Measurements from ENCODE around the gene PHRF1. TPM values are rescaled to one million over a fixed set of nuclear protein-coding genes. Genes with fewer than 3 reads are reported as not detected.

The PHRF1 gene
- polyA plus RNA-seq, 1 donor from 2014 or later: 8.5 TPM

DNA sequence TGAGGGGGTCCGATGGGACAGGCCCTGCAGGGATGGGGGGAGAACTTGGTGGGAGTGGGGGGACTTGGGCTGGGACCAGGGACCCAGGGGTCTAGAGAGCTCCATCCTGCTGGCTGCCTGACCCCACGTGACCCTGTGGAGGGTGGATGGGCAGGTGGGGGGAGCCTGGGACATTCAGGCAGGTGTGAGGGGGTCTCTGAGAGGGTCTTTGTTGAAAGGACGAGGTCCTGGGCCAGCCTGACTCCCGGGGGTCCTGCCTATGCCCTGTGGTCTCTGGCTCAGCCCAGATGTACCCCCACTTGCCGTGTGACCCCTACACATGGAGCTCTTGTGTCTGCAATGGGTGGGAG lies 31.5 kb upstream of the PHRF1 start:
- Histone ChIP-seq H3K79me2 (replicated peaks; ENCODE audit: insufficient read depth, low read length) (no peaks in the 10 kb centered on the region), H3K4me2 (ENCODE audit: low read length) (no peak overlapping the region), H2AFZ (ENCODE audit: low read depth, low read length) (no peak overlapping the region), H3K27ac (ENCODE audit: low read length) (no peak overlapping the region), H3K9me2 (ENCODE audit: insufficient read depth, low read length) (no peaks in the 10 kb centered on the region), H3F3A (ENCODE audit: insufficient read depth, low read length, poor library complexity, severe bottlenecking) (no peaks in the 10 kb centered on the region), H4K20me1 (ENCODE audit: insufficient read depth) (no peaks in the 10 kb centered on the region), H3K27me3 (ENCODE audit: insufficient read depth, low read depth, low read length) (no peaks in the 10 kb centered on the region), H3K4me3 (ENCODE audit: low read length) (no peak overlapping the region), H3K36me3 (ENCODE audit: insufficient read depth, low read length) (no peaks in the 10 kb centered on the region), H3K9me3 (ENCODE audit: low read length) (no peaks in the 10 kb centered on the region), H3K9ac (ENCODE audit: low read length) (no peak overlapping the region)
- TF ChIP-seq EZH2 (IDR thresholded peaks at IDR 0.05; ENCODE audit: borderline replicate concordance, insufficient read depth, low read length, poor library complexity, severe bottlenecking): no peak

DNA sequence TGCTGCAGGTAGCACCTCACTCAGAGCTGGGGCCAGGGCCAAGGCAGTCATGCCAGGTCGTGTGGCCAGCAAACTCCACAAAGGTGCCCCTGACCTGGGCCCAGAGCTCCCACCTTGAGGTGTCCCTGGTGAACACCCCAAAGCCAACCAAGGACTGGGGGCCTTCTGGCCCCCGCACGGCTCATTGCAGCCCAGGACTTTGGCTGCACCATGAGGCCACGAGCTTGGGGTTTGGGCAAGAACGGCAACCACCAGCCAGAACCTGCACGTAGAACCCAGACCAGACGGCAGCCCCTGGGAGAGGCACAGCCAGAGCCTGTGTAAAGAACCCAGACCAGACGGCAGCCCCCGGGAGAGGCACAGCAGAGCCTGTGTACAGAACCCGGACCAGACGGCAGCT lies 31.1 kb upstream of the PHRF1 start:
- TF ChIP-seq RAD21 (conservative IDR thresholded peaks at IDR 0.05) (no peak), POLR2AphosphoS5 (IDR thresholded peaks at IDR 0.05) (no peak), TAF1 (IDR thresholded peaks at IDR 0.05; ENCODE audit: low read depth) (no peak), MXI1 (conservative IDR thresholded peaks at IDR 0.05; ENCODE audit: poor library complexity, severe bottlenecking) (no peak), EZH2 (IDR thresholded peaks at IDR 0.05; ENCODE audit: borderline replicate concordance, insufficient read depth, low read length, poor library complexity, severe bottlenecking) (no peak), SMC3 (conservative IDR thresholded peaks at IDR 0.05; ENCODE audit: poor library complexity) (no peak), CTCF (IDR thresholded peaks at IDR 0.05; ENCODE audit: poor library complexity, severe bottlenecking) (no peak), EP300 (conservative IDR thresholded peaks at IDR 0.05; ENCODE audit: poor library complexity, severe bottlenecking) (no peak)
- TF ChIP-seq, protein P1, sequence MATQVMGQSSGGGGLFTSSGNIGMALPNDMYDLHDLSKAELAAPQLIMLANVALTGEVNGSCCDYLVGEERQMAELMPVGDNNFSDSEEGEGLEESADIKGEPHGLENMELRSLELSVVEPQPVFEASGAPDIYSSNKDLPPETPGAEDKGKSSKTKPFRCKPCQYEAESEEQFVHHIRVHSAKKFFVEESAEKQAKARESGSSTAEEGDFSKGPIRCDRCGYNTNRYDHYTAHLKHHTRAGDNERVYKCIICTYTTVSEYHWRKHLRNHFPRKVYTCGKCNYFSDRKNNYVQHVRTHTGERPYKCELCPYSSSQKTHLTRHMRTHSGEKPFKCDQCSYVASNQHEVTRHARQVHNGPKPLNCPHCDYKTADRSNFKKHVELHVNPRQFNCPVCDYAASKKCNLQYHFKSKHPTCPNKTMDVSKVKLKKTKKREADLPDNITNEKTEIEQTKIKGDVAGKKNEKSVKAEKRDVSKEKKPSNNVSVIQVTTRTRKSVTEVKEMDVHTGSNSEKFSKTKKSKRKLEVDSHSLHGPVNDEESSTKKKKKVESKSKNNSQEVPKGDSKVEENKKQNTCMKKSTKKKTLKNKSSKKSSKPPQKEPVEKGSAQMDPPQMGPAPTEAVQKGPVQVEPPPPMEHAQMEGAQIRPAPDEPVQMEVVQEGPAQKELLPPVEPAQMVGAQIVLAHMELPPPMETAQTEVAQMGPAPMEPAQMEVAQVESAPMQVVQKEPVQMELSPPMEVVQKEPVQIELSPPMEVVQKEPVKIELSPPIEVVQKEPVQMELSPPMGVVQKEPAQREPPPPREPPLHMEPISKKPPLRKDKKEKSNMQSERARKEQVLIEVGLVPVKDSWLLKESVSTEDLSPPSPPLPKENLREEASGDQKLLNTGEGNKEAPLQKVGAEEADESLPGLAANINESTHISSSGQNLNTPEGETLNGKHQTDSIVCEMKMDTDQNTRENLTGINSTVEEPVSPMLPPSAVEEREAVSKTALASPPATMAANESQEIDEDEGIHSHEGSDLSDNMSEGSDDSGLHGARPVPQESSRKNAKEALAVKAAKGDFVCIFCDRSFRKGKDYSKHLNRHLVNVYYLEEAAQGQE (IDR thresholded peaks at IDR 0.05; ENCODE audit: borderline replicate concordance): no peak
- no peaks in the 10 kb centered on the region for H3F3A ChIP-seq (ENCODE audit: insufficient read depth, low read length, poor library complexity, severe bottlenecking)

More for the DNA sequence above, 31.1 kb upstream of the PHRF1 start:
- H3K79me2 ChIP-seq (replicated peaks; ENCODE audit: insufficient read depth, low read length): no peaks in the 10 kb centered on the region
- no peak overlapping the region for H3K9ac ChIP-seq (ENCODE audit: low read length)
- no peaks in the 10 kb centered on the region for H3K9me2 ChIP-seq (ENCODE audit: insufficient read depth, low read length)
- H3K9me3 ChIP-seq (ENCODE audit: low read length): no peaks in the 10 kb centered on the region
- H3K36me3 ChIP-seq (ENCODE audit: insufficient read depth, low read length): no peaks in the 10 kb centered on the region
- no peaks in the 10 kb centered on the region for H3K27me3 ChIP-seq (ENCODE audit: insufficient read depth, low read depth, low read length)
- H3K27ac ChIP-seq (ENCODE audit: low read length): no peak overlapping the region
- H2AFZ ChIP-seq (ENCODE audit: low read depth, low read length): no peak overlapping the region
- no peak overlapping the region for H3K4me2 ChIP-seq (ENCODE audit: low read length)
- H4K20me1 ChIP-seq (ENCODE audit: insufficient read depth): no peaks in the 10 kb centered on the region
- no peak overlapping the region for H3K4me3 ChIP-seq (ENCODE audit: low read length)
